Endothelial cell of umbilical vein (primary cell): ENCODE data around the gene FLRT2. TPM values are rescaled to one million over a fixed set of nuclear protein-coding genes. Genes with fewer than 3 reads are reported as not detected.

Source experiments
- BruUV-seq: library from RNA; stranded (reverse); fragments of 400-500 nt; replicated peaks from 2 replicates; lab custom pipeline; 2021; lab: Mats Ljungman, UMichigan
- CTCF ChIA-PET: fragments of 300-600, 350-600 bp; sonication (Branson Sonifier 250); formaldehyde crosslinking; loops from one replicate; lab custom pipeline; 2021; ENCODE audit warnings: antibody characterized with exemption, inconsistent platforms; lab: Charles Lee
- POLR2A ChIA-PET: fragments of 300-600, 350-600 bp; sonication (Branson Sonifier 250); formaldehyde crosslinking; loops from one replicate; lab custom pipeline; 2021; ENCODE audit warnings: antibody characterized with exemption, inconsistent platforms; lab: Charles Lee
- DNase-seq: peaks from one replicate; pipeline ENCODE4 v3.0.0-alpha.2; 2011; ENCODE audit warnings: low read depth, low spot score
- FAIRE-seq: peaks from 2 replicates; lab custom pipeline; 2011; peaks lifted over from hg19 to GRCh38; lab: Jason Lieb, UNC
- H2AFZ ChIP-seq: 2 replicates; pipeline ENCODE4 v1.6.0; 2012; ENCODE audit warnings: low read depth, low read length, control low read depth, inconsistent platforms
- H3K27ac ChIP-seq: 2 replicates; pipeline ENCODE4 v1.5.1; 2011; ENCODE audit warnings: low read depth, mild to moderate bottlenecking, control low read depth, low read length, moderate library complexity; ENCODE audit not compliant: insufficient read depth
- H3K27me3 ChIP-seq, 2 experiments: 2 replicates each; pipeline versions ENCODE4 v1.6.0 to v1.6.1; 2011; ENCODE audit warnings: low read length in 2 of 2, mixed read lengths in 1 of 2; ENCODE audit not compliant: control insufficient read depth in 2 of 2, insufficient read depth in 2 of 2
- H3K36me3 ChIP-seq, 2 experiments: 2 replicates in 1 of 2; 3 replicates in 1 of 2; pipeline ENCODE4 v1.5.1; 2011; ENCODE audit warnings: low read length in 2 of 2, mild to moderate bottlenecking in 1 of 2, moderate library complexity in 1 of 2; ENCODE audit not compliant: control insufficient read depth in 2 of 2, insufficient read depth in 2 of 2; ENCODE audit errors: extremely low read depth in 1 of 2
- H3K4me1 ChIP-seq: 3 replicates; pipeline ENCODE4 v1.5.1; 2011; ENCODE audit warnings: mild to moderate bottlenecking, low read length; ENCODE audit not compliant: control insufficient read depth, insufficient read depth; ENCODE audit errors: extremely low read depth
- H3K4me2 ChIP-seq: 2 replicates; pipeline ENCODE4 v1.6.1; 2011; ENCODE audit warnings: low read length, control low read depth, mixed read lengths; ENCODE audit not compliant: insufficient read depth
- H3K4me3 ChIP-seq, 3 experiments: fragments of 200-600 bp in 1 of 3; sonication (generic), shearing (Covaris generic) in 1 of 3; replicated peaks in 1 of 3; 2 replicates each; pipeline ENCODE4 v1.5.1; 2011 to 2016; ENCODE audit warnings: control low read depth in 3 of 3, low read length in 3 of 3, mild to moderate bottlenecking in 2 of 3, inconsistent platforms in 1 of 3, low read depth in 1 of 3, moderate library complexity in 1 of 3; ENCODE audit not compliant: insufficient read depth in 1 of 3
- H3K79me2 ChIP-seq: 2 replicates; pipeline ENCODE4 v1.6.0; 2012; ENCODE audit warnings: low read length, inconsistent platforms; ENCODE audit not compliant: control insufficient read depth, insufficient read depth
- H3K9ac ChIP-seq: replicated peaks from 2 replicates; pipeline ENCODE3; 2011; ENCODE audit warnings: low read length, control low read depth; ENCODE audit not compliant: insufficient read depth; ENCODE audit errors: extremely low read depth
- H3K9me1 ChIP-seq: replicated peaks from 3 replicates; pipeline ENCODE4 v1.6.0; 2011; ENCODE audit warnings: mild to moderate bottlenecking, low read length; ENCODE audit not compliant: control insufficient read depth, insufficient read depth; ENCODE audit errors: extremely low read depth
- H3K9me3 ChIP-seq: replicated peaks from 2 replicates; pipeline ENCODE4 v1.5.1; 2012; ENCODE audit warnings: low read length, inconsistent platforms; ENCODE audit not compliant: control insufficient read depth, insufficient read depth
- H4K20me1 ChIP-seq: replicated peaks from 2 replicates; pipeline ENCODE3; 2011; ENCODE audit warnings: mild to moderate bottlenecking, low read length; ENCODE audit not compliant: control insufficient read depth, insufficient read depth; ENCODE audit errors: extremely low read depth
- CTCF ChIP-seq, 2 donors: IDR thresholded peaks; 1 replicate in 1 of 2; 2 replicates in 1 of 2; pipeline ENCODE4 v1.5.1; 2011; ENCODE audit warnings: low read length in 2 of 2, mild to moderate bottlenecking in 2 of 2, moderate library complexity in 2 of 2, control low read depth in 1 of 2, inconsistent platforms in 1 of 2, low read depth in 1 of 2; ENCODE audit not compliant: insufficient read depth in 1 of 2; ENCODE audit errors: extremely low read depth in 1 of 2
- EZH2 ChIP-seq: IDR thresholded peaks from 2 replicates; pipeline ENCODE4 v1.6.1; 2012; ENCODE audit warnings: borderline replicate concordance, low read depth, mild to moderate bottlenecking, moderate library complexity, low read length, inconsistent platforms; ENCODE audit not compliant: severe bottlenecking
- FOS ChIP-seq: IDR thresholded peaks from 2 replicates; pipeline ENCODE4 v1.6.1; 2011; ENCODE audit warnings: mild to moderate bottlenecking, low read length, moderate library complexity, borderline replicate concordance; ENCODE audit not compliant: insufficient read depth
- GATA2 ChIP-seq: IDR thresholded peaks from 2 replicates; pipeline ENCODE4 v1.7.0; 2011; ENCODE audit warnings: low read depth, mild to moderate bottlenecking, moderate library complexity, mixed read lengths, low read length; ENCODE audit not compliant: insufficient read length, insufficient read depth
- POLR2A ChIP-seq: IDR thresholded peaks from 2 replicates; pipeline ENCODE4 v1.6.1; 2012; ENCODE audit warnings: low read depth, mild to moderate bottlenecking, control low read depth, low read length
- POLR2AphosphoS5 ChIP-seq: IDR thresholded peaks from 2 replicates; pipeline ENCODE4 v1.6.1; 2012; ENCODE audit warnings: low read depth, mild to moderate bottlenecking, control low read depth, low read length, moderate library complexity; ENCODE audit not compliant: insufficient read depth
- dilution Hi-C: fragments of 300-500 bp; cut with MboI; formaldehyde crosslinking; loops from one replicate; pipeline ENCODE4 v1.15.0; 2019; ENCODE audit warnings: low sequenced_read_pairs; ENCODE audit not compliant: extremely low pct_ligation_motif_present
- intact Hi-C: fragments of 100-400 bp; cut with micrococcal nuclease; formaldehyde crosslinking; loops from one replicate; pipeline ENCODE4 v1.10.0; 2022
- polyA plus RNA-seq, 4 experiments: library from polyadenylated mRNA; depleted of rRNA in 3 of 4; stranded (reverse) in 3 of 4; unstranded in 1 of 4; fragments of >200 nt; gene quantifications; 2 replicates each; pipeline versions ENCODE4 v1.2.1 to v1.2.3, GENCODE V29; 2011 to 2012; ENCODE audit warnings: missing spikeins in 1 of 4
- total RNA-seq: library from RNA; stranded (reverse); gene quantifications from 2 replicates; pipeline ENCODE4 v1.2.3, GENCODE V29; 2021
- TF ChIP-seq, protein P1 (sequence below): IDR thresholded peaks from 2 replicates; pipeline ENCODE4 v1.6.1; 2011; ENCODE audit not compliant: insufficient read depth, insufficient read length

FLRT2 gene
- total and polyA plus RNA-seq, 2 donors (not counting 3 experiments of a cell fraction or from before 2014, with no cell fraction given) = 202 to 229 TPM

- DNase-seq (no peak), FAIRE-seq (no peak)
- H3K27me3 ChIP-seq = no peaks in the 10 kb centered on the region
- peaks cover 0 to 7% of the 10 kb centered on the region in 2 experiments for H3K36me3 ChIP-seq
- no peak overlapping the region for H3K4me3 ChIP-seq
- BruUV-seq = no TSS peak
- no peak overlapping the region for H2AFZ ChIP-seq
- no peak overlapping the region for H3K9ac ChIP-seq
- ChIA-PET CTCF (no interaction called here), POLR2A (no interaction called here)
- dilution Hi-C loops (no loop called here), intact Hi-C loops (no loop called here)
- no peaks in the 10 kb centered on the region for H3K9me1 ChIP-seq
- TF ChIP-seq EZH2 (no peak), POLR2AphosphoS5 (no peak), POLR2A (no peak), GATA2 (no peak), FOS (no peak), CTCF (IDR thresholded peaks at IDR 0.05; ENCODE audit: extremely low read depth in 1 of 2, insufficient read depth in 1 of 2, low read depth in 1 of 2, low read length in 2 of 2) (no peak)
- TF ChIP-seq, protein P1, sequence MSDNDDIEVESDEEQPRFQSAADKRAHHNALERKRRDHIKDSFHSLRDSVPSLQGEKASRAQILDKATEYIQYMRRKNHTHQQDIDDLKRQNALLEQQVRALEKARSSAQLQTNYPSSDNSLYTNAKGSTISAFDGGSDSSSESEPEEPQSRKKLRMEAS = no peak
- H3K27ac ChIP-seq = no peak overlapping the region
- H3K4me1 ChIP-seq = no peaks in the 10 kb centered on the region
- H3K79me2 ChIP-seq = no peaks in the 10 kb centered on the region
- no peak overlapping the region for H3K4me2 ChIP-seq
- H4K20me1 ChIP-seq = no peaks in the 10 kb centered on the region
- H3K9me3 ChIP-seq = no peaks in the 10 kb centered on the region
Observed at GRCh38 chr14:85599939-85600338, 70.0 kb downstream of the FLRT2 start.
